NCI-H2081 treated with DMSO at 0.1 percent for 48 hours (cell line): Measurements from ENCODE around the gene PTGES2.
"Not testable (repeated sequence)": the region's sequence is repeated elsewhere in the genome, so short reads cannot be mapped to it uniquely, and the experiment has no call there.

ENCODE experiments used
- DNase-seq: peaks from one replicate; lab custom pipeline; 2025; lab: John Stamatoyannopoulos, UW

The PTGES2 gene

DNA sequence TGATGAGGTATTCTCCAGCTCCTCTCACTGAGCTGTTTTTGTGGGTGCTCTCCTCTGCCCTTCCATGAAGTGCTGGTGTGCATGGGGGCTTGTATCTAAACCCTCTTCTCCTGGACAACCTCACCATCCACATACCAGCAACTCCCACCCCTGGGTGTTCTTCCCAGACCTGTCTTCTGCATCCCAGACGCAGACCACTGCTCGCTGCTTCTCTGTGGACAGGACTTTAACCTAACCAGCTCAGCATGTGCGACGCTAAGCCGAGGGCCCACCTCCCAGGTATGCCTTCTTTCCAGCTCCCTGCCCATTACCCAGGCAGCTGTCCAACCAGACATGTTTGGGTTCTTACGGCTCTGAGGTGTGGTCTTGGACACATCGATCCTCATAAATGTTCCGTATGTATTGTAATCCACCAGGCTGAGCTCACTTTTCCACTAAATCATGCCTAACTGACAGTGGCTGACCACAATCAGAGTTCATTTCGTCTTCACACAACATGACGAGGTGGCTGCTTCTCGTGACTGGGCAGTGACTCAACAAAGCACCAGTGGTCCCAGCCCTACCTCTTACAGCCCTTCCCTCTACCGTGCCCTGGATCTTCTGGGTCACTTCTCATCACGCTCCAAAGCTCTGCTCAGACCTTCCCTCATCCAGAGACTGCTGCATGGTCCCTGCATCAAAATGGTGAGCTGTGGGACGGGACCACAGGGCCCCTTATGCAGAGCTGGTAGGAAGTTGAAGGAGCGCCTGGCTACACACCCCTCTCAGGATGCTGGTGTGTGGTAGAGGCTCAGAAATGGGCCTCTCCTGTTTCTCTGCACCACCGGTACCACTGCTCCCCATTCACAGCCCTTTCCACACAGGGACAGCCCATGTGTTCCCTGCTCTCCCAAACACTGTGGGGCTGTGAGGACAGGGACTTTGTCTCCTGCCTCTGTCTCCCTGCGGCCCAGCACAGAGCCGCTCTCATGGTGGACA, 9.6 kb upstream of the PTGES2 start:
- DNase-seq = no peak

DNA sequence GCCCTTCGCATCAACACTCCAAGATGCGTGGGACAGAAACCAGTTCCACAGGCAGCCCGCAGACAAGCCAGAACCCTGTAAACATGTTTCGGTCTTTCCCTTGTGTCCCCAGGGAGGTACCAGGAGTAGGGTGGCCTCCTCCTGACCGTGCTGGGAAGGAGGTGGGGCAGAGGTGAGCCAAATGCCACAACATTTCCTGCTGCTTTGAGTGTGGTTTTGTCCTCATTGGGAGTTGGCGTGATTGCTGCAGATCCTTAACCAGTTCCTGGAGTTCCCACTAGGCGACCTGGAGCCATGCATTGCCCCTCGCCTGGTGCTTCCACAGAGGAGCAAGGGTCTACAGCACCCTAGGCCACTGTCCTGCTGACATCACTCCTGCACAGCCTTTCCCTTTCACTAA, 8.0 kb upstream of the PTGES2 start:
- DNase-seq = not testable (repeated sequence)

GRCh38 chr9:128132139-128132538, 4.6 kb upstream of the PTGES2 start:
- not testable (repeated sequence) for DNase-seq

- DNase-seq = not testable (repeated sequence)
Measured at GRCh38 chr9:128131346-128131745, 3.8 kb upstream of the PTGES2 start.

DNA sequence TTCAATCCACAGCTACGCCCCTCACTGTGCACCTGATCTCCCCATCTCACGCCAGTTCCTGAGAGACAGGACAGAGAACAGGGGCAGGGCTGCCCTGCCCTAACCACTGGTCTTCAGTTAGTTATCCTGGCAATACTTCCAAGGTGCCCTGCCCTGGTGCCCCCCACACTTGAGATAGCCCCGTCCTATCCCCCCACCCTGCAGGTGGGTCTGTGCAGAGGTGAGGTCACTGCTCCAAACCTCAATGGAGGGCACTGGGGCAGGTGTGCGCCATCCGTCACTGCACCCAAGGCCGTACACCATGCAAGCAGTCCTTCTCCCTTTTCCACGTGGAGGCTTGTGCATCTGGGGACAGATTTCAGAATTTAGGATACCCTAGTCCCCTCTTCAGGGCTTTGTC, 3.1 kb upstream of the PTGES2 start:
- not testable (repeated sequence) for DNase-seq

GRCh38 chr9:128129976-128130590, 2.6 kb upstream of the PTGES2 start:
- not testable (repeated sequence) for DNase-seq

- no peak for DNase-seq
Measured at GRCh38 chr9:128128836-128129590, 1.5 kb upstream of the PTGES2 start.

DNA sequence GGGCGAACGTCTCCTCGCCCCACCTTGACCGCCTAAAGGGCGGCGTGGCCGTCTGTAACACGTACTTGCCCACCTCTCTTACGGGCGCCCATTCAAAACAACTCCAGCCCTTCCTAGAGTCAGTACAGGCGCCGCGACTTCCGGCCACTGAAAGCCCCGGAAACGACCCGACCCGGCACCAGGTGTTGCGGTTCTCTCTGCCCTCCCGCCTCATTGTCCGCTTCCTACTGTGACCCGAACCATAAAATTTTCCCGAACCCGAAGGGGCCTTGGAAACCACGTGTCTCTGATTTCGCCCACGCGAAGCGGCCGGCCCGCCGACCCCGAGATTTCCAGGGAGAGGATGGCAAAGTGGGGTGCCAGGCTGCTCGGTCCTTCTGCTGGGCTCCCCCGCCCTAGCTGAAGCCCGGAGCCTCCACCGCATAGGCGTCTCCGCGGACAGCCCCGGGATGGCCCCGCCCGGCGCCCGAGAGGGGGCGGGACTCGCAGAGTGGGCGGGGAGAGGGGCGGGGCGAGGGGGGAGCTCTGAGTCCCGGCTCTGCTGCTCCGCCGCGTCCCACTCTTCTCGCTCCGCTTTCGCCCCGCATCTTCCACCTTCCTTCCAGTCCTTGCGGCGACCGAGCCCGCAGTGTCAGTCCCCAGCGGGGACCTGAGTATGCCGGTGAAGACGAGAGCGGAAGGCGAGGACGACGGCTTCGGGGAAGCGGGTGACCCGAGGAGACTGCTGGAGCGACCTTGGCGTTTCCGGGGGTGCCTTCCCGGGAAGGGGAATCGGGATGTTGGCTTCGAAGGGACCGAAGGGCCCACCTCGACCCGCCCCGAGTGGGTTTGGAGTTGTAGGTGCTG, 684 bp upstream of the PTGES2 start:
- DNase-seq = peak; percentile 69

DNA sequence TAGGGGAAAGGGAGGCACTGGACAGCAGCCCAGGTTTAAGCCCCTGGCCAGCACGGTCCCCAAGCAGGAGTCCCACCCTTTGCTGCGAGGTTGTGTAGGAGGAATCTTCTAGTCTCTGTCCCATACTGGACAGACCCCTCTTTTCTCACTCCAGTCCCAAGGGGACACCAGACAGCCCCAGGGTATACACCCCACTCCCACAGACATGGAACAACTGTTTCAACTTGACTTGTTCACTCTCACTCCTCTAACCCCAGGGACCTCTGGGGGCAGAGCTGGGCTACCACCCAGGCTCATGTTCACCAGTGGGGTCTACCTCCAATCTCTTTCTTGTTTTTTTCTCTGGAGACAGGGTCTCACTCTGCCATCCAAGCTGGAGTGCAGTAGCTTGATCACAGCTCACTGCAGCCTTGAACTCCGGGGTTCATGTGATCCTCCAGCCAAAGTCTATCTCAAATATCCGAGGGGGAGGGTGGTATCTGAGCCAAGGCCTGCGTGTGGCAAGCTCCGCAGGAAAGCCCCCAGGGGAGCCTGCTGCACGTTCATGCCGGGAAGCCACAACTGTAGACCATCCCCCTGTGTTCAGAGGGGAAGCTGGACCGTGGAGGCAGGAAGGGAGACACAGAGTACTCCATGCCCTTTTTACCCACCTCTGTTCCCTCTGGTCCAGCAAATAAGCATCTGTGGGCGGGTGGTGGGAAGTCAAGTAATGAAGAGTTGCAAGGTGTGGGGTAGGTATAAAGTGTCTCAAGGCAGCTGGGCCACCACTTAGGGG, 1.8 kb downstream of the PTGES2 start:
- DNase-seq = no peak

DNA sequence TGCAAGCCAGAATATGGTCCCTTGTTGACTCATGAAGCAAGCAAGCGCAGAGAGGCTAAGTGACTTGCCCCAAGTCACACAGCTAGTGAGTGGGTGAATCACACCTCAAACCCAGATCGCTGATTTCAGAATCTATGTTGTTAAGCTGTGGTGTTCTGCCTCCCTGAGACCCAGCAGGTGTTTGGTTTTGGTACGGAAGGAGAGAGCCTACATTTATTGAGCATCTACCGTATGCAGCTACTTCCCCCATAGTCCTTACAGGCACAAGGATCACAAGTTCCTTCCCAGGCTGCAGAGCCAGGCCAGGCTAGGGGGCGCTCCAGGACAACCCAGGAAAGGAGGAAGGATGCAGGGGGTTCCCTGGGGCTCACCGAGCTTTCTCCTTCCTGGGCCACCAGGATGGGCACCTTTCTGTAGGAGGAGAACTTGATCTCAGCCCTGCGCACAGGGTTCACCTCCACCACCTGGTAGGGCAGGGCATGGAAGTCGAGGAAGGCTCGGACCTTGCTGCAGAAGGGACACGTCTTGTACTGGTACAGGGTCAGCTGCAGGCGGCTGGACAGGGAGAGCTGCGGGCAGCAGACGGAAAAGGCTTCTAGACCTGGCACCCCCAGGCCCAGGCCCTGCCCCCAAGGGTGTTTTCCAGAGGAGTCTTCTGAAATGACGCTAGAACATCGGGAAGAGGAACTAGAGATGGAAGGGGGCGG, 2.5 kb downstream of the PTGES2 start:
- DNase-seq = no peak

DNA sequence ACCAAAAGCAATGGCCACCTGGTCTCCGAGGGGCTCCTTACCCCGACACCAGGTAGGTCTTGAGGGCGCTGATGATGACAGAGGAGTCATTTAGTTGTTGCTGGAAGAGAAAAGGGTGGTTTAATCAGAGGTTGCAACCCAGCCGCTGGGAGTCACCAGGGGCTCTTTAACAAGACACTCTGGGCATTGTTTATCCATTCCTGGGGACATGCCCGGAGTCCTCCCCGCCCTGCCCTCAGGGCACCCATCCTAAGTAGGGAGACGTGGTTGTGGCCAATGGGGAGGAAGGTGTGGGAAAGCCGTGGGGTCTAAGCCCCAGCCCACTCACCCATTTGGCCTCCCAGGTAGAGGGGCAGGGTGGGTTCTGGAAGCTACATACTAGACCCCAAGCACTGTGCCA, 3.1 kb downstream of the PTGES2 start:
- no peak for DNase-seq

GRCh38 chr9:128123451-128124080, 4.0 kb downstream of the PTGES2 start:
- DNase-seq = no peak

GRCh38 chr9:128122809-128123175, 4.7 kb downstream of the PTGES2 start:
- no peak for DNase-seq

DNA sequence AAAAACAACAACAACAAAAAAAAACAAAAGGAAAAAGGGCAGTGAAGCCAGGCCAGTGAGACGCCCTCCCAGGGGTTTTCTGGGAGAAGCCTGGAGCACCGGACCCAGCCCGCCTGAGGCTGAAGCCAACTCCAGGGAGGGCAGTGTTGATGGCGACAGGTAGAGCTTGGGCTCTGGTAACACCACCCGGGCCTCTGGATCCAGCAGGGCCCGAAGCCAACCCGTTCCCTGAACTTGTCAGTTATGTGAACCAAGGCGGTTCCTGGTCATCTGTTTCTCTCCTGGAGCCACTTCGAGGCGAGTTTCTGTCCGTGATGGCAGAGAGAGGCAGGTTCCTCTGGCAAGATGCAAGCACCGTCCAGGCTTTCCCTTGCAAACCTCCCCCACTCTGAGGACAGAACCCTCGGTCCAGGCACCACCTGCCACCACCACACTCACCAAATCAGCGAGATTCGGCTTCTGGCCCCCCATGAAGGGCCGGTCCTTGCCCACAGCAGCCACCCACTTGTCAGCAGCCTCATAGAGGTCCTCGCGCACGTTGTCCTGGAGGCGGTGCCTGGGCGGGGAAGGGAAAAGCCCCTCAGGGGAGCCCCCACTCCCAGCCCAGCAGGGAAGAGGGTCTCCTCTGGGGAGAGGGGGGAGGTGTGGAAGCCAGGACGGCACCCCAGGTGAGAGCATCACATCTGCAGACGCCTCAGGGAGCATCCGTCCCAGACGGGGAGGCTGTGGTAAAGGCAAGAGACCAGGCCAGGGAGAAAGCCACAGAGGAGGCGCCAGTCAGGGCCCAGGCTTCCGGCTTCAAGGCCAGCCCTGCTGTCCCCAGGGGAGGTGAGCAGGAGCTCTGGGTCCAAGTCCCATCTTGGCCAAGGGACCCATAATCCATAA, 5.4 kb downstream of the PTGES2 start:
- no peak for DNase-seq

DNA sequence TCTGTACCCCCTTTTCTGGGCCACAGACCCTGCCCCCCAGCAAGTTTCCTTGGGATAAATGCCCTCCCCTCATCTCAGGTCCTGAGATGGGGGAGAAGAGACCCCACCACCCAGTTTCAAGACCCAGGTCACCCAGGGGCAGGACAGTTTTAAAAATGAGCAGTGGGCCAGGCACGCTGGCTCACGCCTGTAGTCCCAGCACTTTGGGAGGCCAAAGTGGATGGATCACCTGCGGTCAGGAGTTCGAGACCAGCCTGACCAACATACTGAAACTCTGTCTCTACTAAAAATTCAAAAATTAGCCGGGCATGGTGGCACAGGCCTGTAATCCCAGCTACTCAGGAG, 6.1 kb downstream of the PTGES2 start:
- no peak for DNase-seq

DNA sequence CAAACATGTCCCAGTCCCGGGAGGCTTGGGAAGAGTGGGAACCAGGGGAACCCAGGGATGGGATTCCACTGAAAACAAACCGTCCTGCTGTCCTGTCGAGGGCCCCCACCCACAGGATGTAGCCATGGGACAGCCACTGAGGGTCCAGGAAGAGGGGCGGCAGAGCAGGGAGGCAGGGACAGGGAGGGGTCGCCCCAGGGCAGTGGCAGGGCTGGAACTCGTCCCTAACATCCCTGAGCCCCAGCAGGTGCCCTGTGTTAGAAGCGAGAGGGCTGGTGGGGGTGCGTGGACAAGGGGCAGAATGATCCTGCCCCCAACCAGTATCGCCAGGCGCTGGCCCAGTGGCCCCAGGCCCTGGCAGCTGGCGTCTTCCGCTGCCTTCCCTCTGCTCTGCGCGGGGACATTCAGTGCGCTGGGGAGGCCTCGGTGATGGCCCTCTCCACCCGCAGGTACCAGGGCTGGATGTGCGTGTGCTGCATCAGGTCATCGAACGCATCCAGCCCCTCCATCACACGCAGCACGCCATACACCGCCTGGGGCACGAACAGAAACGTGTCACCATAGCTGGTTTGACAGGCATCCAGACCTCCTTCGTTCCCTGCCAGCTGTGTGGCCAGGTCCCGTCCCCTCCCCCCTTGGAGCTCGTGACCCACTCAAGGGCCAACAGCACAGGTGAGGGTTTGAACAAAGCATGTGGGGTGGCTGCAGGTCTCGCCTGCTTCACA, 6.6 kb downstream of the PTGES2 start:
- DNase-seq = no peak

- no peak for DNase-seq
Measured at GRCh38 chr9:128120061-128120740, 7.3 kb downstream of the PTGES2 start.
